NCI-H510A treated with DMSO at 0.1 percent for 48 hours (cell line): ENCODE measurements around the gene DGAT2L6.
"Not testable (repeated sequence)": the region's sequence is repeated elsewhere in the genome, so short reads cannot be mapped to it uniquely, and the experiment has no call there.

Experiments used
- DNase-seq: peaks from one replicate; lab custom pipeline; 2025; lab: John Stamatoyannopoulos, UW

The DGAT2L6 gene

DNA sequence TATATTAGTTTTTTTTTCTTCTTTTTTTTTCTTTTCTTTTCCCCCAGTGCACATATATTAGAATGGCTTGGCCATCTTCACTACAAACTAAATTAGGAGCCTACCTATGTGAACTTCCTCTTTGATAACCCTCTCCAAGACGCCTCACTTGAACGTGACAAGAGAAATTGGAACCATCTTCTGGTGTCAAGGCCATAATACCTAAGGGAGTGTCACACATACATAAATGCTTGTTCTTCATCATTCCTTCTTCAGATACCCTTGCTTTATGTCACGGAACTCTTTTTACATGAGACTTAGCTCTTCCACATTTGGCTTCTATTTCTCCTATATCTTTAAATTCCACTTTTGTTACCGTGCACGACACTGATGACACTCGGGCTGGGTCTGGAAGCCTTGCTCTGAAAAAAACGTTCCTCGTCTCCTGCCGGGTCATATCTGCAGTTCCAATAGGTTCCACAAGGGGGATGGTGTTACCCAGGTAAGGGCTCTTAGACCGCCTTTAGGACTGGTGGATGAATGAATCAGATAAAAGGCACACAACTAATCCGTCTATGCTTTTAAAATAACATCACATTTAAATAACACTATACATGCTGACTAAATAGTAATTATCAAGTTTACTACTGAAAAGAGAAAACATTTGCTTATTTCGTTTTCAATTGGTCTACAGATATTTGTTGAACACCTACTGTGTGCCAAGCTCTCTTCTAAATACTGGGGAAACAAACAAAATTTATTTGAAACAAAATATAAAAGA, 19.9 kb downstream of the DGAT2L6 start:
- peak; percentile 53 for DNase-seq

- no peak for DNase-seq
Measured at GRCh38 chrX:70201732-70202131, 24.4 kb downstream of the DGAT2L6 start.

GRCh38 chrX:70208479-70208878, 31.2 kb downstream of the DGAT2L6 start:
- DNase-seq, result no peak

DNA sequence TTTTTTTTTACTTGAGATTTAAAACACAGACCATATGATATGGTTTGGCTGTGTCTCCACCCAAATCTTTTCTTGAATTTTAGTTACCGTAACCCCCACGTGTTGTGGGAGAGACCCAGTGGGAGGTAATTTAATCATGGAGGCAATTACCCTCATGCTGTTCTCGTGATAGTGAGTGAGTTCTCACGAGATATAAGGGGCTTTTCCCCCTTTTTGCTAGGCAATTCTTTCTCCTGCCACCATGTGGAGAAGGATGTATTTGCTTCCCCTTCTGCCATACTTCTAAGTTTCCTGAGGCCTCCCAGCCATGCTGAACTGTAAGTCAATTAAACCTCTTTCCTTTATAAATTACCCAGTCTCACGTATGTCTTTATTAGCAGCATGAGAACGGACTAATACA, 32.3 kb downstream of the DGAT2L6 start:
- not testable (repeated sequence) for DNase-seq

DNA sequence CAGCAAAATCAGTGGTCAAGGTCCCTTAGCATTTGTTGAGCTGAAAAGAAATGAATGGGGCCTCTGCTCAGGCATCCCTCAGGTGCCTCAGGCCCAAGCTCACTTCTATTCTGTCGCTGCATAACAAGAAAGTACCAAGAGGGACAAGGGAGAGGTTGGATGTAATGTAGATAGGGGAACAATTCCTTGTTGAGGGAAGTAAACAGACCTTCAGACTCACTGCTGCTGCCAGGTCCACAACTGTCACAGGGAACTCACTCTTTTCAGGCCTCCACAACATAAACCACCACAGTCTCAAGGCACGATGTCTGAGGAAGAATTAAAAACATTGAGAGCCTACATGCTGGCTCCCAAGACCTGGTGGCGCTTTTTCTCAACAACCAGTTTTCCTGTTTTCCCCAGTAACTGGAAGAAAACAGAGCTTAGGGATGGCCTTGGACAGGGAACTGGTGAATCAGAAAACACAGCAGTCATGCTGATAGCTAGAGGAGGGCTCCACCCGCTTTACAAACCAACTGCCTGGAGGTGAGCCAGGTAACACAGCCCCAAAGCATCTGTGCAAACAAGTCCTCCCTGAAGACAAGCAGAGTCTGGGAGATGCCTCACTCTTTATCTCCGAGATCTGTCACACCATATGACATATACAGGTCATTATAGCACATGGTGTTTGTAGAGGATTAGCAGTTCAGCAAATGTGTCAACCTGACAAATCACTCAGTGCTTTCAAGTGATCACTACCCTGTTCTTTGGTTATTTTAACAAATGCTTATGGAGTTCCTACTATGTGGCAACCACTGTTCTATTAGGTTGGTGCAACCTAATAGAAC, 42.9 kb downstream of the DGAT2L6 start:
- peak; percentile 85 for DNase-seq

GRCh38 chrX:70226048-70226447, 48.8 kb downstream of the DGAT2L6 start:
- DNase-seq, result no peak

DNA sequence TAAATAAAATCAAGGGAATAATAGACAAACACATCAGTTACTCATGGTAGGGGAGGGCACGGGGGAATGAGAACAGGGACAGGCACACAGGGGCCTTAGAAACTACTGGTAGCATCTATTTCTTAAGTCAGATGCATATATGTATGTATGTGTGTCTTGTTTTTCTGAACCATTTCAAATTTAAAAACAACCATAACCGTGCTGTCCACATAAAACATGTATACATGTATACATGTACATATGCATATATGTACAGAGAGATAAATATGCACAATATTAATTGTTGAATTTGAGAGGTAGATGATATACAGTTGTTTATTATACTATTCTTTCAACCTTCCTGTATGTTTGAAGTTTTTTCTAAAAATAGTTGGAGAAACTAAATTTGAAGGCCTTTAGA, 49.4 kb downstream of the DGAT2L6 start:
- DNase-seq, result no peak

DNA sequence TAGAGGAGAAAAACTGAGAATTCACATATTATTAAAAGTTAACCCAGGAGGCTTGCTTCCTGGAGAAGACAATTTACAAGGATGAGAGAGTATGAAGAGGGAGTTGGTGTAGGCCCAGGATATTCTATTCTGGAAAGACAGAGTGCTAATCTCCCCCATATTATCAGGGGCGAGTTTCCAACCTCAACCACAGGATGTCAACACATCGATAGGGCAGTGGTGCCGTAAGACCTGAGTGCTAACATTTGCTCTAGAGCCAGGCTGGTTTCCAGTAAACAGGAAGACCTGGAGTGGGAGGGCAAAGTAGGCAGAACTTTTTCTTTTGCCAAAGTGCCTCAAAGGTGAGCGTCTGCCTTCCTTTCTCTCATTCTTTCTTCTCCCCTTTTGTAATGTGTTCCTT, 54.4 kb downstream of the DGAT2L6 start:
- no peak for DNase-seq

GRCh38 chrX:70234355-70234754, 57.1 kb downstream of the DGAT2L6 start, which contains the start of gene AWAT1:
Gene AWAT1, plus strand, starts transcription at chrX:70234655. Its CDS starts 41 bp downstream, at chrX:70234696.
- no peak for DNase-seq

GRCh38 chrX:70240751-70241150, 63.5 kb downstream of the DGAT2L6 start:
- no peak for DNase-seq

- no peak for DNase-seq
Measured at GRCh38 chrX:70241501-70241900, 64.2 kb downstream of the DGAT2L6 start.

DNA sequence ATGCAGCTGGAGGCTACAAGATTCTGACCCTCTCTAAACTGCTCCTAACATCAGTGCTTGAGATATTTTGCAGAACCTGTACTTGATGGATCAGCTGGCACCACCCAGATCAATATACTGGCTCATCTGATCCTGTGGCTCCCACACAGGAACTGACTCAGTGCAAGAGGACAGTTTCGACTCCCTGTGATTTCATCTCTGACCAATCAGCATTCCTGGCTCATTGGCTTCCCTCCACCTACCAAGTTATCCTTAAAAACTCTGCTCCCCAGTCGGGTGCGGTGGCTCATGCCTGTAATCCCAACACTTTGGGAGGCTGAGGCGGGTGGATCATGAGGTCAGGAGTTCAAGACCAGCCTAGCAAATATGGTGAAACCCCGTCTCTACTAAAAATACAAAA, 66.3 kb downstream of the DGAT2L6 start:
- DNase-seq, result not testable (repeated sequence)

DNA sequence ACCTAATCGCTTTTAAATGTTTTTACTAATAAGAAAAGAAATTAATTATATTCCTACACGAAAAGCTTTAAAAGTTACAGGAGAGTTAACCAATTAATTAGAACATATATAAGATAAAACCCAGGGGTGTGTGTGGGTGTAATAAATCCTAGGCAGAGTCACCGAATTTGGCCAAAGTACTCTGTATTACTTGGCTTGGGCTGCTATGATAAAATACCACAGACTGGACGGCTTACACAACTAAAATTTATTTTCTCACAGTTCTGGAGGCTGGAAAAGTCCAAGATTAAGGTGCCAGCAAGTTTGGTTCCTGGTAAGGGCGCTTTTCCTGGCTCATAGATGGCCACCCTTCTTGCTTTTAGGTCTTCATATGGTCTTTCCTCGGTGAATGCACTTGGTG, 67.6 kb downstream of the DGAT2L6 start:
- no peak for DNase-seq

DNA sequence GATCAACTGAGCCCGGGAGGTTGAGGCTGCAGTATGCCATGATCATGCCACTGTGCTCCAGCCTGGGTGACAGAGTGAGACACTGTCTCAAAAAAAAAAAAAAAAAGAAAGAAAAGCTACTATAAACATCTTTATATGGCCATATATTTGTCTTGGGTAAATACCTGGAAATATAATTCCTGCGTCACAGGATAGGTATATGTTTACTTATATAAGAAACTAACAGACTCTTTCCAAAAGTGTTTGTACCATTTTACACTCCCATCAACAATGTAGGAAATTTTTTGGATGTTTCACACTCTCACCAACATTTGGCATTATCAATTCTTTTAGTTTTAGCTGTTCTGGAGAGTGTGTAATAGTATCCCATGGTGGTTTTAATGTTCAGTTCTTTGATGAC, 70.0 kb downstream of the DGAT2L6 start:
- DNase-seq, result no peak

DNA sequence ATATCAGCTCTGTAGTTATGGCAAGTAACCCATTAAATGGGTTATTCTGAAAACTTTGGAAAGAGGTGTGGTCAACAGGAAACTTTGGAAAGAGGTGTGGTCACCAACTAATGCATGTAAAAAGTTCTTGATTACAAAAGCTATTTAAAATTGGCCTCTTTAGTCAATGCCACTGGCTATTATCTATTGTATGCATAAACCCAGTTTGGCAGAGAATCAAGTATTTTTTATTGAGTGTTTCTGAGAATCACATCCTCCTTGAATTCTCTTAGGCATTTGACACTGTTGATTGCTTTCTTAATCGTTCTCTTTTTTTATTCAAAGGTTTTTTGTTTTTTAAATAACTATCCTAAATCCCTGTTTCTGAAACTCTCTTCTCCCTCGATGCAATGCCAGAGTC, 75.2 kb downstream of the DGAT2L6 start:
- no peak for DNase-seq

DNA sequence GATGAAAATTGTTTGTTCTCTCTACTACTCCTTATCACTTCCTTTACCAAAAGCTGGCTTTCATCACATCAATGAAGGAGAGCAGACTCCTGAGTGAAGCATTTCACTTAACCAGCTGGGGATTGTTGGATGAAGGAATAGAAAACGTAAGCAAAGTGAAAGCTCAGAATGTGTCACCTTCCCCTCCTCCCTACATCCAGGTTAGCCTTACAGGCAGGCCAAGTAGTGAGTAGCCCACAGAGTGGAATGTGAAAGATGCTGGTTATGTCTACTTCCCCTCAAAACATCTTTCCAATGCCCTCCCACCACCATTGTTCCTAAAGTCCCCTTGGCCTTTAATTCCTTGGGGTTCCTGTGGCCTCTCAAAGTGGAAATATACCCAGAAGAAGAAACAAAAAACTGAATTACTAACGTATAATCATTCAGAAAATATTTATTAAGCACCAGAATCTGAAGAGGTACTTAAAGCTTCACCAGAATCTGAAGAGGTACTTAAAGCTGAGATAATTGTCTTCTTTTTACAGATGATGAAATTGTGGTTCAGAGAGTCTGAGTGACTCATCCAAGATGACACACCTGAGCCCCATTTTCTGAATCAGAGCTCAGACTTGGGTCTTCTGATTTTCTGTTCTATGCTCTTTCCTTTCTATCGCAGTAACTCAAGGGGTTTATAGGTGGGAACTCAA, 76.2 kb downstream of the DGAT2L6 start:
- DNase-seq, result peak; percentile 14

DNA sequence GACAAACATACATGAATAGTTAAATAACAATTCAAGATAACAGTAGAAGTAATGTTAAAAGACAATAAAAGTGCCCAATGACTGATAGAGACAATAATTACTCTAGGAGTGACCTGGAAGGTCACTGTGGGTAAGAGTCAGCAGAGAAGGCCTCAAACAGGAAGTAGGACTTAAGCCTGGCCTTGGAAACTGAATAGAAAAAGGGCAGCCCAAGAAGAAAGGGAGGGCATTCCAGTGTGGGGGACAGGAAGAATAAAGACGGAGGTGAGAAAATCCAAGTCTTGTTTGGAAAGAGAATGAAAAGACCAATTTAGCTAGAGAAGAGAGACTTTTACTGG, 76.7 kb downstream of the DGAT2L6 start:
- DNase-seq, result no peak

GRCh38 chrX:70254909-70255308, 77.6 kb downstream of the DGAT2L6 start:
- no peak for DNase-seq
